Natural killer cell (primary cell): ENCODE results near the gene WAPL. TPM values are rescaled to one million over a fixed set of nuclear protein-coding genes. Genes with fewer than 3 reads are reported as not detected.
A peak's percentile ranks its signal among the peaks of the same experiment; 100 is the strongest.

Experiments used
- ATAC-seq, 3 donors: fragments of 150-1000 bp in 2 of 3; fragments of 200-7000 bp in 1 of 3; cut with Tn5 transposase; 1 replicate in 1 of 3; 2 replicates in 2 of 3; pipeline ENCODE4 v1.10.0; 2021; ENCODE audit warnings: mild to moderate bottlenecking in 2 of 3, moderate library complexity in 2 of 3
- DNase-seq, 2 donors: peaks; one replicate each; pipeline versions ENCODE4 v3.0.0 to v3.0.0-alpha.2; 2013 to 2021; ENCODE audit warnings: mixed read lengths in 1 of 2
- H3K27ac ChIP-seq: one replicate; pipeline ENCODE4 v1.5.1; 2013; ENCODE audit warnings: mild to moderate bottlenecking, low read length
- H3K27me3 ChIP-seq: one replicate; pipeline ENCODE4 v1.6.1; 2013; ENCODE audit warnings: low read length; ENCODE audit not compliant: control insufficient read depth, insufficient read depth
- H3K36me3 ChIP-seq: one replicate; pipeline ENCODE4 v1.6.1; 2013; ENCODE audit warnings: low read length; ENCODE audit not compliant: control insufficient read depth, insufficient read depth
- H3K4me1 ChIP-seq: one replicate; pipeline ENCODE4 v1.6.1; 2013; ENCODE audit warnings: low read length; ENCODE audit not compliant: control insufficient read depth, insufficient read depth
- H3K4me3 ChIP-seq: one replicate; pipeline ENCODE4 v1.5.1; 2013; ENCODE audit warnings: low read length
- H3K9me3 ChIP-seq: one replicate; pipeline ENCODE4 v1.6.1; 2013; ENCODE audit warnings: low read length; ENCODE audit not compliant: control insufficient read depth, insufficient read depth
- H3K27ac Mint-ChIP-seq, 2 donors: one replicate each; pipeline ENCODE4 v1.8.0; 2022; ENCODE audit warnings: mild to moderate bottlenecking in 2 of 2, mixed read lengths in 2 of 2, moderate library complexity in 1 of 2
- H3K27me3 Mint-ChIP-seq, 2 donors: one replicate each; pipeline ENCODE4 v1.8.0; 2022; ENCODE audit warnings: low read depth in 2 of 2, mixed read lengths in 2 of 2
- H3K36me3 Mint-ChIP-seq: one replicate; pipeline ENCODE4 v1.8.0; 2022; ENCODE audit warnings: mixed read lengths
- H3K4me1 Mint-ChIP-seq, 2 donors: one replicate each; pipeline ENCODE4 v1.8.0; 2022; ENCODE audit warnings: mixed read lengths in 2 of 2
- H3K4me3 Mint-ChIP-seq: one replicate; pipeline ENCODE4 v1.8.0; 2022; ENCODE audit warnings: mild to moderate bottlenecking, moderate library complexity, mixed read lengths
- H3K9me3 Mint-ChIP-seq, 2 donors: one replicate each; pipeline ENCODE4 v1.8.0; 2022; ENCODE audit warnings: mixed read lengths in 2 of 2
- CTCF ChIP-seq: fragments of 200-600 bp; IDR thresholded peaks from one replicate; pipeline ENCODE4 v1.8.0; 2022; ENCODE audit warnings: antibody characterized with exemption
- WGBS: methylation state at CpG from one replicate; pipeline ENCODE4 v1.1.7; 2013; ENCODE audit warnings: missing lambda C conversion rate; ENCODE audit not compliant: insufficient coverage; 5-methylcytosine and 5-hydroxymethylcytosine counted together
- intact Hi-C: fragments of 100-400 bp; cut with micrococcal nuclease; formaldehyde crosslinking; loops from one replicate; pipeline ENCODE4 v1.14.2; 2022
- total RNA-seq, 4 donors: library from RNA; stranded (reverse); fragments of 120-200 nt in 1 of 4; gene quantifications; one replicate each; pipeline versions ENCODE4 v1.2.3 to v1.2.4, GENCODE V29; 2013 to 2022

WAPL gene
- total RNA-seq, 3 donors from 2014 or later (not counting 1 experiment from before 2014, with no cell fraction given) = 41.1 to 51.4 (median 51.1) TPM

- H3K4me3 ChIP-seq = no peak overlapping the region
- Mint-ChIP-seq H3K4me1 (peaks cover 21 to 28% of the 10 kb centered on the region in 2 donors), H3K4me3 (no peak overlapping the region), H3K36me3 (peaks cover 8% of the 10 kb centered on the region), H3K27me3 (no peaks in the 10 kb centered on the region), H3K27ac (peak overlapping the region in 1 of 2 donors; percentile 62), H3K9me3 (no peaks in the 10 kb centered on the region)
- H3K27me3 ChIP-seq = no peaks in the 10 kb centered on the region
- DNase-seq (no peak), ATAC-seq (no peak)
- WGBS = 94% methylated on average over 7 of the region's 8 CpGs
- intact Hi-C loops = no loop called here
- H3K27ac ChIP-seq = no peak overlapping the region
- peaks cover 68% of the 10 kb centered on the region for H3K36me3 ChIP-seq
- no peaks in the 10 kb centered on the region for H3K9me3 ChIP-seq
- peaks cover 4% of the 10 kb centered on the region for H3K4me1 ChIP-seq
- TF ChIP-seq CTCF = no peak
Observed at GRCh38 chr10:86438091-86438749, 83.4 kb downstream of the WAPL start.

- Histone ChIP-seq H3K4me3 (no peak overlapping the region), H3K27ac (no peak overlapping the region), H3K4me1 (peaks cover 4% of the 10 kb centered on the region), H3K27me3 (no peaks in the 10 kb centered on the region), H3K36me3 (peaks cover 61% of the 10 kb centered on the region), H3K9me3 (no peaks in the 10 kb centered on the region)
- H3K4me3 Mint-ChIP-seq = no peak overlapping the region
- TF ChIP-seq CTCF = no peak
- H3K27ac Mint-ChIP-seq = peak overlapping the region in 1 of 2 donors; percentile 29
- intact Hi-C loops = no loop called here
- H3K9me3 Mint-ChIP-seq = no peaks in the 10 kb centered on the region
- H3K27me3 Mint-ChIP-seq = no peaks in the 10 kb centered on the region
- DNase-seq = no peak
- H3K4me1 Mint-ChIP-seq = peaks cover 21 to 28% of the 10 kb centered on the region in 2 donors
- no CpG with 5 or more reads among the region's 3 CpGs for WGBS
- ATAC-seq = no peak
- peaks cover 8% of the 10 kb centered on the region for H3K36me3 Mint-ChIP-seq
Observed at GRCh38 chr10:86437447-86437846, 84.1 kb downstream of the WAPL start.

GRCh38 chr10:86436963-86437362 lies 84.6 kb downstream of the WAPL start:
- Mint-ChIP-seq H3K36me3 (peaks cover 8% of the 10 kb centered on the region), H3K27ac (peak overlapping the region in 1 of 2 donors; percentile 31), H3K4me1 (peaks cover 21 to 28% of the 10 kb centered on the region in 2 donors), H3K27me3 (no peaks in the 10 kb centered on the region), H3K9me3 (no peaks in the 10 kb centered on the region), H3K4me3 (no peak overlapping the region)
- Histone ChIP-seq H3K4me1 (peaks cover 4% of the 10 kb centered on the region), H3K4me3 (no peak overlapping the region), H3K36me3 (peaks cover 60% of the 10 kb centered on the region), H3K27ac (no peak overlapping the region), H3K27me3 (no peaks in the 10 kb centered on the region), H3K9me3 (no peaks in the 10 kb centered on the region)
- no peak for DNase-seq
- intact Hi-C loops = no loop called here
- 97% methylated on average over 2 of the region's 2 CpGs for WGBS
- no peak for TF ChIP-seq CTCF
- no peak for ATAC-seq

- TF ChIP-seq CTCF = no peak
- Histone ChIP-seq H3K27me3 (no peaks in the 10 kb centered on the region), H3K36me3 (peaks cover 45% of the 10 kb centered on the region), H3K4me1 (peaks cover 3% of the 10 kb centered on the region), H3K4me3 (no peak overlapping the region), H3K27ac (no peak overlapping the region), H3K9me3 (no peaks in the 10 kb centered on the region)
- Mint-ChIP-seq H3K27ac (no peak overlapping the region), H3K4me3 (no peak overlapping the region), H3K27me3 (no peaks in the 10 kb centered on the region), H3K4me1 (peaks cover 6 to 13% of the 10 kb centered on the region in 2 donors), H3K9me3 (no peaks in the 10 kb centered on the region), H3K36me3 (peaks cover 7% of the 10 kb centered on the region)
- no CpG with 5 or more reads among the region's 1 CpG for WGBS
- ATAC-seq (no peak), DNase-seq (no peak)
- intact Hi-C loops = no loop called here
Observed at GRCh38 chr10:86434656-86435055, 86.9 kb downstream of the WAPL start.
